ENCODE data around the gene NUB1.

NUB1 gene

GRCh38 chr7:151347200-151347599 is 5.6 kb downstream of the NUB1 start:
- DNase-seq, result no peak

GRCh38 chr7:151348970-151349369 is 7.4 kb downstream of the NUB1 start:
- no peak for DNase-seq

GRCh38 chr7:151349507-151349853 is 7.9 kb downstream of the NUB1 start:
- peak in 1 of 2 donors; percentile 16 for DNase-seq

- DNase-seq, result peak; percentile 35 to 49
These were observed 9.4 kb downstream of the NUB1 start for GRCh38 chr7:151351027-151351426.

- peak; percentile 26 to 43 for DNase-seq
These were observed 10.4 kb downstream of the NUB1 start for GRCh38 chr7:151351967-151352366.

GRCh38 chr7:151352512-151352911 is 10.9 kb downstream of the NUB1 start:
- DNase-seq, result no peak

- DNase-seq, result no peak
These were observed 19.8 kb downstream of the NUB1 start for GRCh38 chr7:151361193-151361959.

GRCh38 chr7:151363182-151363581 is 21.6 kb downstream of the NUB1 start:
- no peak for DNase-seq

- no peak for DNase-seq
These were observed 24.7 kb downstream of the NUB1 start for GRCh38 chr7:151366166-151366879.

GRCh38 chr7:151366880-151367222 is 25.2 kb downstream of the NUB1 start:
- no peak for DNase-seq

- DNase-seq, result no peak
These were observed 25.7 kb downstream of the NUB1 start for GRCh38 chr7:151367284-151367683.

GRCh38 chr7:151368136-151368571 is 26.5 kb downstream of the NUB1 start:
- peak; percentile 77 to 79 for DNase-seq

GRCh38 chr7:151371266-151371665 is 29.7 kb downstream of the NUB1 start:
- DNase-seq, result no peak

GRCh38 chr7:151372612-151373265 is 31.1 kb downstream of the NUB1 start:
- DNase-seq, result no peak

- no peak for DNase-seq
These were observed 32.0 kb downstream of the NUB1 start for GRCh38 chr7:151373599-151373998.

GRCh38 chr7:151374139-151374538 is 32.5 kb downstream of the NUB1 start:
- no peak for DNase-seq

GRCh38 chr7:151374726-151375125 is 33.1 kb downstream of the NUB1 start:
- DNase-seq, result no peak

GRCh38 chr7:151375530-151376217 is 34.1 kb downstream of the NUB1 start:
- no peak for DNase-seq

GRCh38 chr7:151376218-151376902 is 34.7 kb downstream of the NUB1 start:
- DNase-seq, result no peak

GRCh38 chr7:151377406-151377805 is 35.8 kb downstream of the NUB1 start:
- no peak for DNase-seq

- DNase-seq, result no peak
These were observed 36.4 kb downstream of the NUB1 start for GRCh38 chr7:151378011-151378410.

GRCh38 chr7:151378496-151379192 is 37.0 kb downstream of the NUB1 start:
- no peak for DNase-seq

Measured in stimulated activated CD4-positive, alpha-beta T cell treated with anti-CD3 and anti-CD28 coated beads, Interleukin-2, amount 100 ng/mL, for 48 hours (primary cell).